A549 (cell line): Measurements from ENCODE around the gene GRIA3. TPM values are rescaled to one million over a fixed set of nuclear protein-coding genes. Genes with fewer than 3 reads are reported as not detected.

Experiments used
- ATAC-seq, 2 experiments: fragments of 200-7000 bp in 1 of 2; fragments of >200 bp in 1 of 2; cut with Nextera tagmentation in 1 of 2; cut with Tn5 transposase in 1 of 2; 3 replicates each; pipeline versions ENCODE4 v1.8.0 to v1.9.1; 2018 to 2020; ENCODE audit warnings: mild to moderate bottlenecking in 1 of 2, moderate library complexity in 1 of 2
- CTCF ChIA-PET: fragments of 300-600 bp; sonication (Branson Sonifier 250); formaldehyde crosslinking; extraction: SDS; loops from one replicate; lab custom pipeline; 2021; ENCODE audit warnings: antibody characterized with exemption, inconsistent platforms; lab: Yijun Ruan, JAX
- POLR2A ChIA-PET: fragments of 350-600 bp; formaldehyde crosslinking; extraction: SDS; loops from one replicate; lab custom pipeline; 2021; ENCODE audit warnings: antibody characterized with exemption, inconsistent platforms; lab: Yijun Ruan, JAX
- DNase-seq, 2 experiments: peaks; one replicate each; pipeline versions ENCODE4 v3.0.0 to v3.0.0-alpha.2; 2011 to 2016; ENCODE audit warnings: low read depth in 1 of 2, low spot score in 1 of 2
- FAIRE-seq: peaks from 2 replicates; lab custom pipeline; 2011; peaks lifted over from hg19 to GRCh38; lab: Jason Lieb, UNC
- H3K27ac ChIP-seq, 2 experiments: fragments of >200 bp; sonication (Bioruptor Twin); formaldehyde crosslinking; 3 replicates each; pipeline ENCODE4 v1.5.1; 2016 to 2017
- H3K4me1 ChIP-seq: fragments of >200 bp; sonication (Bioruptor Twin); formaldehyde crosslinking; 3 replicates; pipeline ENCODE4 v1.6.1; 2016
- H3K4me2 ChIP-seq: fragments of >200 bp; sonication (Bioruptor Twin); formaldehyde crosslinking; 3 replicates; pipeline ENCODE4 v1.6.1; 2016
- H3K4me3 ChIP-seq: fragments of >200 bp; sonication (Bioruptor Twin); formaldehyde crosslinking; 3 replicates; pipeline ENCODE4 v1.5.1; 2016
- H3K9me3 ChIP-seq: fragments of >200 bp; sonication (Bioruptor Twin); formaldehyde crosslinking; 3 replicates; pipeline ENCODE4 v1.6.1; 2016
- BHLHE40 ChIP-seq: IDR thresholded peaks from 2 replicates; pipeline ENCODE4 v1.6.1; 2012; ENCODE audit warnings: low read depth, low read length, inconsistent platforms
- CBX8 ChIP-seq: fragments of 200-600 bp; sonication (generic); IDR thresholded peaks from 2 replicates; pipeline ENCODE4 v1.6.1; 2016
- CHD4 ChIP-seq: fragments of 200-600 bp; sonication (generic); IDR thresholded peaks from 2 replicates; pipeline ENCODE4 v1.6.1; 2016; ENCODE audit warnings: antibody characterized with exemption, mild to moderate bottlenecking, borderline replicate concordance
- EHMT2 ChIP-seq: fragments of 200-600 bp; sonication (generic); IDR thresholded peaks from 2 replicates; pipeline ENCODE4 v1.6.1; 2016; ENCODE audit warnings: antibody characterized with exemption, low read depth, mild to moderate bottlenecking, moderate library complexity
- GATA3 ChIP-seq: IDR thresholded peaks from 2 replicates; pipeline ENCODE4 v1.6.1; 2012; ENCODE audit warnings: borderline replicate concordance
- HEYL ChIP-seq: fragments of 250-450 bp; sonication (Bioruptor Pico); IDR thresholded peaks from 2 replicates; pipeline ENCODE4 v1.8.0; 2021; ENCODE audit warnings: mild to moderate bottlenecking, moderate library complexity
- HOXA7 ChIP-seq: fragments of 250-450 bp; sonication (Bioruptor Pico); IDR thresholded peaks from 2 replicates; pipeline ENCODE4 v1.5.0; 2020; ENCODE audit warnings: mild to moderate bottlenecking, moderate library complexity
- KDM5A ChIP-seq: fragments of 200-600 bp; sonication (generic); IDR thresholded peaks from 2 replicates; pipeline ENCODE4 v1.6.1; 2016; ENCODE audit warnings: antibody characterized with exemption, mild to moderate bottlenecking
- MAZ ChIP-seq: fragments of 150-350 bp; IDR thresholded peaks from 2 replicates; pipeline ENCODE4 v1.6.1; 2014; ENCODE audit warnings: antibody characterized with exemption, low read depth, low read length, borderline replicate concordance
- MYC ChIP-seq: IDR thresholded peaks from 2 replicates; pipeline ENCODE4 v1.6.1; 2012; ENCODE audit warnings: mild to moderate bottlenecking, inconsistent platforms, low read length, improper control_type of control experiment, borderline replicate concordance
- NPAS2 ChIP-seq: fragments of 250-450 bp; sonication (Bioruptor Pico); IDR thresholded peaks from 2 replicates; pipeline ENCODE4 v1.8.0; 2022; ENCODE audit warnings: mild to moderate bottlenecking, moderate library complexity, borderline replicate concordance
- PHF8 ChIP-seq: fragments of 200-600 bp; sonication (generic); IDR thresholded peaks from 2 replicates; pipeline ENCODE4 v1.6.1; 2016; ENCODE audit warnings: low read depth, mild to moderate bottlenecking, antibody characterized with exemption, moderate library complexity, borderline replicate concordance
- POLR2AphosphoS2 ChIP-seq: conservative IDR thresholded peaks from 2 replicates; pipeline ENCODE4 v1.6.1; 2012; ENCODE audit warnings: low read length, improper control_type of control experiment, inconsistent platforms
- RAD21 ChIP-seq, 2 experiments: fragments of >200 bp in 1 of 2; sonication (Bioruptor Twin) in 1 of 2; formaldehyde crosslinking in 1 of 2; IDR thresholded peaks in 1 of 2; conservative IDR thresholded peaks in 1 of 2; 2 replicates in 1 of 2; 3 replicates in 1 of 2; pipeline ENCODE4 v1.6.1; 2012 to 2018; ENCODE audit warnings: inconsistent platforms in 1 of 2
- SREBF2 ChIP-seq: fragments of 450-650 bp; IDR thresholded peaks from 2 replicates; pipeline ENCODE4 v1.6.1; 2014; ENCODE audit warnings: mild to moderate bottlenecking, moderate library complexity
- TFCP2L1 ChIP-seq: fragments of 250-450 bp; sonication (Bioruptor Pico); IDR thresholded peaks from 2 replicates; pipeline ENCODE4 v1.5.0; 2021; ENCODE audit warnings: mild to moderate bottlenecking
- ZC3H11A ChIP-seq: fragments of 450-650 bp; IDR thresholded peaks from 2 replicates; pipeline ENCODE4 v1.6.1; 2014; ENCODE audit warnings: antibody characterized with exemption, mild to moderate bottlenecking
- ZNF302 ChIP-seq: fragments of 250-450 bp; sonication (Bioruptor Pico); IDR thresholded peaks from 2 replicates; pipeline ENCODE4 v1.9.0; 2021; ENCODE audit warnings: inconsistent platforms, mild to moderate bottlenecking, moderate library complexity
- WGBS: methylation state at CpG from one replicate; pipeline ENCODE4 v1.1.6; 2017; ENCODE audit errors: missing lambda C conversion rate; 5-methylcytosine and 5-hydroxymethylcytosine counted together
- polyA plus RNA-seq, 4 experiments: library from polyadenylated mRNA; depleted of rRNA in 3 of 4; stranded (reverse); fragments of >200 nt; fragmentation: RNase III in 1 of 4; extraction: RNeasy Plus Mini Kit Qiagen cat#74134 plus additional on column Dnase treatment in 1 of 4; gene quantifications; 2 replicates in 3 of 4; 3 replicates in 1 of 4; pipeline ENCODE4 v1.2.3, GENCODE V29; 2011 to 2017
- TF ChIP-seq, protein P1 (sequence below): fragments of >200 bp; sonication (Bioruptor Twin); formaldehyde crosslinking; IDR thresholded peaks from 3 replicates; pipeline ENCODE4 v1.6.1; 2016
- TF ChIP-seq, protein P2 (sequence below): fragments of 200-600 bp; sonication (generic); IDR thresholded peaks from 2 replicates; pipeline ENCODE4 v1.6.1; 2016; ENCODE audit warnings: antibody characterized with exemption, mild to moderate bottlenecking, moderate library complexity
- TF ChIP-seq, protein P3 (sequence below): fragments of 250-450 bp; sonication (Bioruptor Pico); IDR thresholded peaks from 2 replicates; pipeline ENCODE4 v1.5.0; 2021; ENCODE audit warnings: mild to moderate bottlenecking, moderate library complexity, borderline replicate concordance
- TF ChIP-seq, protein P4 (sequence below): fragments of 450-650 bp; IDR thresholded peaks from 2 replicates; pipeline ENCODE4 v1.6.1; 2014; ENCODE audit warnings: antibody characterized with exemption

The GRIA3 gene
- polyA plus RNA-seq, 2 of the 4 experiments (the other 2 are of a cell fraction) = not detected

DNA sequence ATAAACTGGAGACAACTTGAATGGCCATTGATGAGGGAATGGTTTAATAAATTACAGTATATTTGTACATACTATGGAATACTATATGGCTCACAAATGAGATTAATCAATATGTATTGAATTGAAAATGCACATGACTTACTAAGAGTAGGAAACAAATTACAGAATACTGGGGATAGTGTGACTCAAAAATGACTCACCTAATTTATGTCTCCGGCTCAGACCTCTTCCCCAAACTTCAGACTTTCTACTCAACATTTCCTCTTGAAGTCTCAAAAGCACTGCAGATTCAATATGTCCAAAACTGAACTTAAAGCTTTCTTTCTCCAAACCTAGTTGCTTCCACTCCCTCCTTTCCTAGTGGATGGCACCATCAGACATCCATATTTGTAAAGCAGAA, 28.8 kb upstream of the GRIA3 start (continued):
- TF ChIP-seq, protein P1, sequence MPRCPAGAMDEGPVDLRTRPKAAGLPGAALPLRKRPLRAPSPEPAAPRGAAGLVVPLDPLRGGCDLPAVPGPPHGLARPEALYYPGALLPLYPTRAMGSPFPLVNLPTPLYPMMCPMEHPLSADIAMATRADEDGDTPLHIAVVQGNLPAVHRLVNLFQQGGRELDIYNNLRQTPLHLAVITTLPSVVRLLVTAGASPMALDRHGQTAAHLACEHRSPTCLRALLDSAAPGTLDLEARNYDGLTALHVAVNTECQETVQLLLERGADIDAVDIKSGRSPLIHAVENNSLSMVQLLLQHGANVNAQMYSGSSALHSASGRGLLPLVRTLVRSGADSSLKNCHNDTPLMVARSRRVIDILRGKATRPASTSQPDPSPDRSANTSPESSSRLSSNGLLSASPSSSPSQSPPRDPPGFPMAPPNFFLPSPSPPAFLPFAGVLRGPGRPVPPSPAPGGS = no peak
- TF ChIP-seq CHD4 (no peak), MAZ (no peak), MYC (no peak), HOXA7 (CRISPR knock-in tag) (no peak), ZC3H11A (no peak), ZNF302 (CRISPR knock-in tag) (no peak), RAD21 (conservative IDR thresholded peaks at IDR 0.05 in 1 of 2, IDR thresholded peaks at IDR 0.05 in 1 of 2) (no peak), PHF8 (no peak)

DNA sequence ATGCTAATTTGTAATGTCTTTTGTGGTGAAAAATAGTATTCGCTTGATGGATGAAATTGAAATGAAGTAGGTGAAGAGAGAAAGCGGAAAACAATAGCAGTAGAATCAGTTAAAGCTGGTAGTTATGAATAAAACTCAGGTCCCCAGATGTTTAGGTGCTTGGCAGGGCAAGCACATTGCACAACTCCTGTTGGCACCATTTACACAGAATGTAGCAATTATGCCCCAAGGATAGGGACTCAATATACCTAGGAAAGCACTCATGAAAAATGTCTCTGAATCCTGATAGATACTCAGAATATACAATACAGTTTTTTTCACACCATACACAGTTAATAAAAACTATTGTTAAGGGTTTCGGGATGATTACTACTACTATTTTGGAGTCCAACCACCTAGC, 26.5 kb upstream of the GRIA3 start:
- CTCF ChIA-PET = no interaction called here
- no peak for FAIRE-seq
- WGBS = 76% methylated on average over 3 of the region's 3 CpGs

More for the DNA sequence above, 26.5 kb upstream of the GRIA3 start:
- TF ChIP-seq BHLHE40 = no peak
- TF ChIP-seq, protein P2, sequence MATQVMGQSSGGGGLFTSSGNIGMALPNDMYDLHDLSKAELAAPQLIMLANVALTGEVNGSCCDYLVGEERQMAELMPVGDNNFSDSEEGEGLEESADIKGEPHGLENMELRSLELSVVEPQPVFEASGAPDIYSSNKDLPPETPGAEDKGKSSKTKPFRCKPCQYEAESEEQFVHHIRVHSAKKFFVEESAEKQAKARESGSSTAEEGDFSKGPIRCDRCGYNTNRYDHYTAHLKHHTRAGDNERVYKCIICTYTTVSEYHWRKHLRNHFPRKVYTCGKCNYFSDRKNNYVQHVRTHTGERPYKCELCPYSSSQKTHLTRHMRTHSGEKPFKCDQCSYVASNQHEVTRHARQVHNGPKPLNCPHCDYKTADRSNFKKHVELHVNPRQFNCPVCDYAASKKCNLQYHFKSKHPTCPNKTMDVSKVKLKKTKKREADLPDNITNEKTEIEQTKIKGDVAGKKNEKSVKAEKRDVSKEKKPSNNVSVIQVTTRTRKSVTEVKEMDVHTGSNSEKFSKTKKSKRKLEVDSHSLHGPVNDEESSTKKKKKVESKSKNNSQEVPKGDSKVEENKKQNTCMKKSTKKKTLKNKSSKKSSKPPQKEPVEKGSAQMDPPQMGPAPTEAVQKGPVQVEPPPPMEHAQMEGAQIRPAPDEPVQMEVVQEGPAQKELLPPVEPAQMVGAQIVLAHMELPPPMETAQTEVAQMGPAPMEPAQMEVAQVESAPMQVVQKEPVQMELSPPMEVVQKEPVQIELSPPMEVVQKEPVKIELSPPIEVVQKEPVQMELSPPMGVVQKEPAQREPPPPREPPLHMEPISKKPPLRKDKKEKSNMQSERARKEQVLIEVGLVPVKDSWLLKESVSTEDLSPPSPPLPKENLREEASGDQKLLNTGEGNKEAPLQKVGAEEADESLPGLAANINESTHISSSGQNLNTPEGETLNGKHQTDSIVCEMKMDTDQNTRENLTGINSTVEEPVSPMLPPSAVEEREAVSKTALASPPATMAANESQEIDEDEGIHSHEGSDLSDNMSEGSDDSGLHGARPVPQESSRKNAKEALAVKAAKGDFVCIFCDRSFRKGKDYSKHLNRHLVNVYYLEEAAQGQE = no peak
- no peak for TF ChIP-seq POLR2AphosphoS2
- TF ChIP-seq CHD4 = no peak
- TF ChIP-seq KDM5A = no peak
- TF ChIP-seq NPAS2 = no peak
- TF ChIP-seq, protein P3, sequence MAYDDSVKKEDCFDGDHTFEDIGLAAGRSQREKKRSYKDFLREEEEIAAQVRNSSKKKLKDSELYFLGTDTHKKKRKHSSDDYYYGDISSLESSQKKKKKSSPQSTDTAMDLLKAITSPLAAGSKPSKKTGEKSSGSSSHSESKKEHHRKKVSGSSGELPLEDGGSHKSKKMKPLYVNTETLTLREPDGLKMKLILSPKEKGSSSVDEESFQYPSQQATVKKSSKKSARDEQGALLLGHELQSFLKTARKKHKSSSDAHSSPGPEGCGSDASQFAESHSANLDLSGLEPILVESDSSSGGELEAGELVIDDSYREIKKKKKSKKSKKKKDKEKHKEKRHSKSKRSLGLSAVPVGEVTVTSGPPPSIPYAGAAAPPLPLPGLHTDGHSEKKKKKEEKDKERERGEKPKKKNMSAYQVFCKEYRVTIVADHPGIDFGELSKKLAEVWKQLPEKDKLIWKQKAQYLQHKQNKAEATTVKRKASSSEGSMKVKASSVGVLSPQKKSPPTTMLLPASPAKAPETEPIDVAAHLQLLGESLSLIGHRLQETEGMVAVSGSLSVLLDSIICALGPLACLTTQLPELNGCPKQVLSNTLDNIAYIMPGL (CRISPR knock-in tag) = no peak
- no peak for TF ChIP-seq SREBF2
- TF ChIP-seq HEYL = no peak
- TF ChIP-seq GATA3 = no peak
- TF ChIP-seq, protein P4, sequence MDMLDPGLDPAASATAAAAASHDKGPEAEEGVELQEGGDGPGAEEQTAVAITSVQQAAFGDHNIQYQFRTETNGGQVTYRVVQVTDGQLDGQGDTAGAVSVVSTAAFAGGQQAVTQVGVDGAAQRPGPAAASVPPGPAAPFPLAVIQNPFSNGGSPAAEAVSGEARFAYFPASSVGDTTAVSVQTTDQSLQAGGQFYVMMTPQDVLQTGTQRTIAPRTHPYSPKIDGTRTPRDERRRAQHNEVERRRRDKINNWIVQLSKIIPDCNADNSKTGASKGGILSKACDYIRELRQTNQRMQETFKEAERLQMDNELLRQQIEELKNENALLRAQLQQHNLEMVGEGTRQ = no peak
- TF ChIP-seq EHMT2 = no peak
- TF ChIP-seq TFCP2L1 (CRISPR knock-in tag) = no peak
- no peak for TF ChIP-seq CBX8
- DNase-seq (no peak), ATAC-seq (no peak)
- Histone ChIP-seq H3K9me3 (no peaks in the 10 kb centered on the region), H3K4me2 (no peak overlapping the region), H3K4me3 (no peak overlapping the region), H3K27ac (no peak overlapping the region), H3K4me1 (no peaks in the 10 kb centered on the region)
- POLR2A ChIA-PET = no interaction called here
